K562 treated with DMSO at 1 percent for 4 hours (cell line): Measurements from ENCODE around the gene LGALS3. TPM values are rescaled to one million over a fixed set of nuclear protein-coding genes. Genes with fewer than 3 reads are reported as not detected.

Experiments used
- total RNA-seq: library from RNA; unstranded; fragments of 300-600 nt; gene quantifications from 2 replicates; pipeline ENCODE4 v1.2.3, GENCODE V29; 2022; ENCODE audit not compliant: insufficient read depth

Gene LGALS3
- total RNA-seq = 18.2 and 22.6 TPM in 2 replicates

DNA sequence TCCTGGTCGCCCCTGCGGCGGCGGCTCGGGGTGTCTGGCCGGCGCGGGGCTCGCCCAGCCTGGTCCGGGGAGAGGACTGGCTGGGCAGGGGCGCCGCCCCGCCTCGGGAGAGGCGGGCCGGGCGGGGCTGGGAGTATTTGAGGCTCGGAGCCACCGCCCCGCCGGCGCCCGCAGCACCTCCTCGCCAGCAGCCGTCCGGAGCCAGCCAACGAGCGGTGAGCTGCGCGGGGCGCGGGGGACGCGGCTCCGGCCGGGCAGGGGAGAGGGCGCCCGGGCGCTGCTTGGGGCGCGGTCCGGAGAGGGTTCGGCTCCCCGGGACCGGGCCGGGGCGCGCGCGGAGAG, at the start of gene LGALS3:
Gene LGALS3 (plus strand): TSS at position 167 of the 342 bp plus-strand sequence. CDS start 8,122 bp downstream, outside the sequence.

GRCh38 chr14:55191203-55192053, 62.4 kb downstream of the LGALS3 start, which contains the start of gene DLGAP5:
Gene DLGAP5, minus strand, starts transcription at chr14:55191585. Its CDS starts 2,406 bp downstream, at chr14:55189179.

Other genes with a start within 250 kb of the LGALS3 start
- gene GCH1, start 226.4 kb upstream of the LGALS3 start, total RNA-seq = 9.8 and 10.2 TPM in 2 replicates
- gene WDHD1, start 102.2 kb upstream of the LGALS3 start, total RNA-seq = 7.2 and 12.5 TPM in 2 replicates
- 5.3 and 6.7 TPM in 2 replicates for gene SOCS4, start 102.0 kb upstream of the LGALS3 start, total RNA-seq
- gene MAPK1IP1L, start 77.6 kb upstream of the LGALS3 start, total RNA-seq = 28.1 and 30.6 TPM in 2 replicates
- 21.8 and 25.1 TPM in 2 replicates for gene DLGAP5, start 62.3 kb downstream of the LGALS3 start, total RNA-seq
- 13.3 and 16.1 TPM in 2 replicates for gene FBXO34, start 142.2 kb downstream of the LGALS3 start, total RNA-seq